Activated T-cell treated with anti-CD3 and anti-CD28 coated beads, Interleukin-2, amount 50 U/mL, for 1 hour (primary cell): ENCODE data around the gene GNG11.
"Not testable (repeated sequence)": the region's sequence is repeated elsewhere in the genome, so short reads cannot be mapped to it uniquely, and the experiment has no call there.

Experiments used
- DNase-seq: peaks from one replicate; pipeline ENCODE4 v3.0.0-alpha.2; 2020

The GNG11 gene

DNA sequence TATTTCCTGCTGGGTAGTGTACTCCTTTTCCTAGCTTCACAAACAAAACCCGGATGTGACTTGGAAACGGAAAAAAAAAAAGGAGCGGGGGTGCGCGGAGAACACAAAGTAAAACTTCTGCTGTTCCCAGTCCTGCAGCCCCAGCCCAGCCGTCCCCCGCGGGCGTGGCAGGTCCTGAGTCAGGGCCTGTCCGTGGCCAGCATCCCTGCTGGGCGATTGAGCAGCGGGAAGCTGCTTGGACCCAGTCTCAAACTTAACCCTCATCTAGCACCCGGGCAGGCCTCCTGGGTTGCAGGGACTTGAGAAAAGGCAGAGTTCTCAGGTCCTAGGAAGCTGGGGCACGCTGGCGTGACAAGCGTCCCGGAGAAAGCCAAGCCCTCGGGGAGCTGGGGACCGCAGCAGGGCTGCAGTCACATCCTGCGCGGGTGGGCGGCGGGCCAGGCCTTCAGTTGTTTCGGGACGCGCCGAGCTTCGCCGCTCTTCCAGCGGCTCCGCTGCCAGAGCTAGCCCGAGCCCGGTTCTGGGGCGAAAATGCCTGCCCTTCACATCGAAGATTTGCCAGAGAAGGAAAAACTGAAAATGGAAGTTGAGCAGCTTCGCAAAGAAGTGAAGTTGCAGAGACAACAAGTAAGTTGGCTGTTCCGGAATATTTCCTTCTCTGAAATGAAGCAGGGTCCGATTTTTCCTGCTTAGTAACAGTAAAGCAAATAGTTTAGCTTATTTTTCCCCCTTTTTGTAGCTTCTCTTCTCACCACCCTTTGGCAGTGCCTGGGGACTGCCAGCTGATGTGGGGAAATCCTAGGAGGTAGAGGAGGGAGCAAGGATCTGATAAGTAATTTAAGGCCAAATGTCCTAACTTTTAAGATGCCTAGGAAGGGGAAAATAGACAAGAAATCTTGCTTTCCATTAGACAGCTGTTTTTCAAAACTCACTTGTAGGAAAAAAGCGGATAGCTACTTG lies at the start of gene GNG11:
GNG11 (plus strand) TSS at position 129 of the 960 bp plus-strand sequence; CDS start at position 532, 403 bp downstream.
- DNase-seq, result peak; percentile 18

DNA sequence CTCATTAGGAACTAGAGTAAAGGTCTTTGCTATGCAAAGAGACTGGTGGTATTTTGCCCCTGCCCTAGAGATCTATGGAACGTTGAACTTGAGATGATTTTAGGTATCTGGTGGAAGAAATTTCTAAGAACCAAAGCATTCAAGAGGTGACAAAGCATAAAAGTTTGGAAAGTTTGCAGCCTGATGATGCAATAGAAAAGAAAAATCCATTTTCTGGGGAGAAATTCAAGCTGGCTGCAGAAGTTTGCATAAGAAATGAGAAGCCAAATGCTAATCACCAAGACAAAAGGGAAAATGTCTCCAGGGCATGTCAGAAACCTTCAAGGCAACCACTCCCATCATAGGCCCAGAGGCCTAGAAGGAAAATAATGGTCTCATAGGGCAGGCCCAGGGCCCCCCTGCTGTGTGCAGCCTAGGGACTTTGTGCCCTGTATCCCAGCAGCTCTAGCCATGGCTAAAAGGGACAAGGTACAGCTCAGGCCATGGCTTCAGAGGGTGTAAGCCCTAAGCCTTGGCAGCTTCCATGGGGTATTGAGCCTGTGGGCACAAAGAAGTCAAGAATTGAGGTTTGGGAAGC lies 47.4 kb upstream of the GNG11 start:
- no peak for DNase-seq

GRCh38 chr7:93877742-93878141 lies 43.8 kb upstream of the GNG11 start:
- no peak for DNase-seq

GRCh38 chr7:93879356-93879755 lies 42.2 kb upstream of the GNG11 start:
- DNase-seq, result no peak

GRCh38 chr7:93882468-93882867 lies 39.1 kb upstream of the GNG11 start:
- DNase-seq, result no peak

DNA sequence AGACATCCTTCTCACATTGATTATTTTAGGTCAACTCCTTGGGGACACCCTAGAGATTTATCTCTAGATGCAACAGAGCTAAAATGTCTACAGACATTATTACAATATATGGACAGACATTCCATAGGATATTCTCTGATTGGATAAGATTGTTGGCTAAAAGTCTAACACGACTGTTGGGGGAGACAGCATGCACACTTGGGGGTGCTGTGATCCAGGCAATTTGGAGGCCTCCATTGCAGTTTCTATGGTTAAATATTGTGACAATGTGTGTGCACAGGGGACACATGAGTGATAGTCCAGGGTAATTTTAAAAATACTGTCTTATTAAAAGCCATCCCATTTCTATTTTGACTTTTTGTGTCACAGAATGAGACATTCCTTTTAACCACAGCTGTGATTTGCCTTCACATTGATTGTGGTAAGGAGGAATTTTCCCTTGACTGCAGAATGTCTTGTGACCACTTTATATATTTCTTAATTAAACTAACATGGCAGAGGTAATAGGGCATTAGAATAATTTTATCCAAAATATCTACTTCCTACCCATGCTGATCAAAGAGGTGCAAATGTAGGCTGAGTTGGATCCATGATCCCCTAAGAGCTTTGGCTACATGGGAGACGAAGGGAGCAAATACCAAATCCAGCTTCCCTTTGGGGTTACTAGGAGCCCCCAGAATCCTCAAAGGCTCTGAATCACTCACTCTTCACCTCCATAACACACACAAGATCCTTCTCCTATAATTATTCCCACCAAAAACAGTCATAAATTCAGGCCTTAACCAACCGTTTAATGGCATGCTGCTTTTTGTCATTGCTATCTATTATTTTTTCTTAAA lies 38.2 kb upstream of the GNG11 start:
- DNase-seq, result no peak

GRCh38 chr7:93883917-93884345 lies 37.6 kb upstream of the GNG11 start:
- no peak for DNase-seq

DNA sequence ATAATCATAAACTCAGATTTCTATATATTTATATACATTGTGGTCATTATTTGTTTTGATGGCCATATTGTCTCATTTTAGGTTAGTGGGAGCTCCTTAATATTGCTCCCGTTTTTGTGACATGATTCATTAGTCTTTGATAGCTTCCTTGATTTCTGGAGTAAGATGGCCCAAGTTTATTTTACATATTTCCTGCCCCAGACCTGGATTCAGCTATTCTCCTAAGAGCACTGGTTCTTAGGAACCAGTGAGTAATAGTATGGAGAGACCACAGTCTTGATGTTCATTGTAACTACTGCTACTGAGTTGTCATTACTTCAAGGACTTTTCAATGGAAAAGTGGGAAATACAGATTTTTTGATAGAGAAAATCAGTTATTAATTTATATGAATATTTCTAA lies 37.0 kb upstream of the GNG11 start:
- no peak for DNase-seq

- DNase-seq, result no peak
Observed at GRCh38 chr7:93889261-93889660, 32.3 kb upstream of the GNG11 start.

- no peak for DNase-seq
Observed at GRCh38 chr7:93890041-93890463, 31.5 kb upstream of the GNG11 start.

- DNase-seq, result no peak
Observed at GRCh38 chr7:93890464-93891068, 31.0 kb upstream of the GNG11 start, which contains the start of gene TFPI2. Gene TFPI2, minus strand, starts transcription at chr7:93890753. Its CDS starts 75 bp downstream, at chr7:93890678.

GRCh38 chr7:93894426-93894825 lies 27.1 kb upstream of the GNG11 start:
- DNase-seq, result no peak

GRCh38 chr7:93894966-93895640 lies 26.4 kb upstream of the GNG11 start:
- DNase-seq, result no peak

- DNase-seq, result no peak
Observed at GRCh38 chr7:93895859-93896600, 25.5 kb upstream of the GNG11 start.

GRCh38 chr7:93897680-93898079 lies 23.9 kb upstream of the GNG11 start:
- DNase-seq, result no peak

- no peak for DNase-seq
Observed at GRCh38 chr7:93902777-93903423, 18.6 kb upstream of the GNG11 start.

DNA sequence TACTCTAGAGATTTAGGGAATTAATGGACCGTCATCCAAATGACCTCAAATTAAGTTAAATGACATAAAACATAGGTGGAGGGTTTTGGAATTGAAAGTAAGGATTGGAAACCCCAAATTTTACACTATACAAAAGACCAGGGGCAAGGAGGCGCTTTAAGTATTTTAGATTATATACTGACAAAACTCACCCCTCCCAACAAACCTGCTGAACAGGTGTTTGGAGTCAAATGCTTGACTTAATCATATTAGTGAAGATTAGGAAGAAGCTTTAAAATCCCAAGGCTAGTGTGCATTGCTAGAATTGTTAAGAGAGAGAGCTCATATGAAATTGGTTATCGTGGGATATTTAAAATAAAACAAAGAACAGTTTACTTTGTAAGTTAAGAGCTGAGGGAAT lies 15.3 kb upstream of the GNG11 start, which contains the start of gene GNGT1:
GNGT1 (plus strand) TSS at position 301 of the 400 bp plus-strand sequence. CDS start 180 bp downstream, outside the sequence.
- DNase-seq, result no peak

- DNase-seq, result no peak
Observed at GRCh38 chr7:93910076-93910994, 11.2 kb upstream of the GNG11 start.

DNA sequence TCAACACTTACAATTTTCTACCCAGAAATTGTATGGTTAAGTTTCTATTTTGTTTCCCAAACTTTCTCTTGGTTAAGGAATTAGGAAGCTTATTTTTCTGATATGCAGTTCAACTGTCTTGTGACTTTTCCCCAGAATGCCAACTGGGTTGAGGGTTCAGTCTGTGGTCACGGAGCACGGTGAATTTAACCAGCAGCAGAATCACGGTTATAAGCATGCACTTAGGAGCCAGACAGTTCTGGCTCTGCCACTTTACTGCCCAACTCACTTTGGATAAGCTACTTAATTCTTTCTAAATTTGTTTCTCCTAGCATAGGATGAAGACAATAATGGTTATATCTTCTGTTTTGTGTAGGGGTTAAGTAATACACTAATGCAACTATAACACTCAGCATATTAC lies 10.3 kb upstream of the GNG11 start:
- DNase-seq, result not testable (repeated sequence)
